K562 (cell line): Measurements from ENCODE around the gene TBC1D20. TPM values are rescaled to one million over a fixed set of nuclear protein-coding genes. Genes with fewer than 3 reads are reported as not detected.

Experiments
- CBFA2T3 ChIP-seq: fragments of 450-650 bp; IDR thresholded peaks from 2 replicates; pipeline ENCODE4 v1.6.1; 2017
- CXXC5 ChIP-seq: fragments of 250-450 bp; sonication (Bioruptor Pico); IDR thresholded peaks from 2 replicates; pipeline ENCODE4 v1.8.0; 2022; ENCODE audit warnings: inconsistent platforms, mild to moderate bottlenecking, moderate library complexity
- DMBX1 ChIP-seq: fragments of 250-450 bp; sonication (Bioruptor Pico); IDR thresholded peaks from 2 replicates; pipeline ENCODE4 v1.8.0; 2022; ENCODE audit warnings: inconsistent platforms, mild to moderate bottlenecking, moderate library complexity, borderline replicate concordance
- HDAC2 ChIP-seq: fragments of 450-650 bp; IDR thresholded peaks from 2 replicates; pipeline ENCODE4 v1.6.1; 2016; ENCODE audit warnings: mild to moderate bottlenecking
- JUN ChIP-seq, 2 experiments: sonication (generic) in 1 of 2; formaldehyde crosslinking in 1 of 2; IDR thresholded peaks; 2 replicates each; pipeline versions ENCODE4 v1.6.1 to v1.8.0; 2012 to 2022; ENCODE audit warnings: borderline replicate concordance in 2 of 2, mild to moderate bottlenecking in 2 of 2, improper control_type of control experiment in 1 of 2, low read depth in 1 of 2, low read length in 1 of 2, missing genetic modification reagents in 1 of 2
- MAFG ChIP-seq: fragments of 450-650 bp; conservative IDR thresholded peaks from 2 replicates; pipeline ENCODE4 v1.6.1; 2016; ENCODE audit warnings: missing genetic modification characterization, missing compliant biosample characterization
- MEIS2 ChIP-seq: fragments of 450-650 bp; IDR thresholded peaks from 2 replicates; pipeline ENCODE4 v1.6.1; 2014; ENCODE audit warnings: mild to moderate bottlenecking; ENCODE audit not compliant: partially characterized antibody
- NFE2 ChIP-seq: IDR thresholded peaks from 2 replicates; pipeline ENCODE4 v1.6.1; 2014; ENCODE audit warnings: antibody characterized with exemption, low read depth
- NFRKB ChIP-seq: fragments of 450-650 bp; IDR thresholded peaks from 2 replicates; pipeline ENCODE4 v1.6.1; 2016; ENCODE audit warnings: low read depth
- NFYB ChIP-seq: IDR thresholded peaks from 2 replicates; pipeline ENCODE4 v1.6.1; 2011; ENCODE audit warnings: mild to moderate bottlenecking, moderate library complexity; ENCODE audit not compliant: insufficient read length; ENCODE audit errors: extremely low read depth
- PTTG1 ChIP-seq: fragments of 450-650 bp; IDR thresholded peaks from 2 replicates; pipeline ENCODE4 v1.6.1; 2016; ENCODE audit warnings: low read depth, mild to moderate bottlenecking, missing genetic modification characterization, missing compliant biosample characterization
- RAD51 ChIP-seq: fragments of 450-650 bp; IDR thresholded peaks from 2 replicates; pipeline ENCODE4 v1.7.1; 2016; ENCODE audit warnings: low read depth, mild to moderate bottlenecking, borderline replicate concordance
- RBM34 ChIP-seq: fragments of 200-400 bp; formaldehyde crosslinking; IDR thresholded peaks from 2 replicates; pipeline ENCODE4 v1.6.1; 2018; ENCODE audit warnings: low read length, borderline replicate concordance; ENCODE audit not compliant: insufficient read depth
- SMARCE1 ChIP-seq: fragments of 450-650 bp; IDR thresholded peaks from 2 replicates; pipeline ENCODE4 v1.7.1; 2016; ENCODE audit warnings: mild to moderate bottlenecking
- TCF3 ChIP-seq: sonication (generic); formaldehyde crosslinking; IDR thresholded peaks from 2 replicates; pipeline ENCODE4 v1.4.0; 2020; ENCODE audit warnings: mild to moderate bottlenecking, missing genetic modification reagents
- TOE1 ChIP-seq, 2 experiments: fragments of 450-650 bp in 1 of 2; sonication (generic) in 1 of 2; formaldehyde crosslinking in 1 of 2; IDR thresholded peaks; 2 replicates each; pipeline versions ENCODE4 v1.7.1 to v1.8.0; 2016 to 2022; ENCODE audit warnings: borderline replicate concordance in 2 of 2, mild to moderate bottlenecking in 2 of 2, antibody characterized with exemption in 1 of 2, inconsistent platforms in 1 of 2, low read depth in 1 of 2, missing genetic modification reagents in 1 of 2, moderate library complexity in 1 of 2
- ZBTB17 ChIP-seq: fragments of 450-650 bp; formaldehyde crosslinking; IDR thresholded peaks from 2 replicates; pipeline ENCODE4 v1.4.0; 2020; ENCODE audit warnings: mild to moderate bottlenecking
- ZNF316 ChIP-seq: fragments of 450-650 bp; IDR thresholded peaks from 2 replicates; pipeline ENCODE4 v1.6.1; 2016
- ZNF41 ChIP-seq: fragments of 250-450 bp; sonication (Bioruptor Pico); conservative IDR thresholded peaks from 2 replicates; pipeline ENCODE4 v1.4.0; 2020; ENCODE audit warnings: mild to moderate bottlenecking
- polyA plus RNA-seq, 8 experiments: library from polyadenylated mRNA; depleted of rRNA in 4 of 8; stranded (reverse) in 5 of 8; unstranded in 3 of 8; fragments of >200 nt; fragmentation: Nextera tagmentation in 2 of 8; fragmentation: Illumina TruSeq in 1 of 8; extraction: Ambion mirVana in 2 of 8; extraction: Trizol in 1 of 8; gene quantifications; 2 replicates each; pipeline versions ENCODE4 v1.2.1 to v1.2.3, GENCODE V29; 2011 to 2014; ENCODE audit warnings: inconsistent platforms in 1 of 8, missing spikeins in 1 of 8
- total RNA-seq, 7 experiments: library from RNA; depleted of rRNA in 6 of 7; stranded (reverse); fragments of >200 nt in 6 of 7; fragmentation: Illumina TruSeq in 2 of 7; extraction: Trizol in 2 of 7; gene quantifications; 2 replicates each; pipeline versions ENCODE4 v1.2.1 to v1.2.3, GENCODE V29; 2011 to 2021; ENCODE audit warnings: low replicate concordance in 1 of 7
- TF ChIP-seq, protein P1 (sequence below): fragments of 200-800 bp; sonication (Bioruptor generic); IDR thresholded peaks from 2 replicates; pipeline ENCODE4 v1.6.1; 2017; ENCODE audit warnings: missing genetic modification characterization, missing compliant biosample characterization
- TF ChIP-seq, protein P2 (sequence below): fragments of 450-650 bp; formaldehyde crosslinking; IDR thresholded peaks from 2 replicates; pipeline ENCODE4 v1.4.0; 2020; ENCODE audit warnings: mild to moderate bottlenecking, mixed read lengths
- TF ChIP-seq, protein P3 (sequence below): fragments of 450-650 bp; IDR thresholded peaks from 2 replicates; pipeline ENCODE4 v1.6.1; 2018; ENCODE audit warnings: mild to moderate bottlenecking, low read depth; ENCODE audit not compliant: partially characterized antibody

The TBC1D20 gene
- total and polyA plus RNA-seq, 9 of the 15 experiments (the other 6 are each of a cell fraction or from before 2014, with no cell fraction given) = 7.0 to 25.3 (median 15.1) TPM

DNA sequence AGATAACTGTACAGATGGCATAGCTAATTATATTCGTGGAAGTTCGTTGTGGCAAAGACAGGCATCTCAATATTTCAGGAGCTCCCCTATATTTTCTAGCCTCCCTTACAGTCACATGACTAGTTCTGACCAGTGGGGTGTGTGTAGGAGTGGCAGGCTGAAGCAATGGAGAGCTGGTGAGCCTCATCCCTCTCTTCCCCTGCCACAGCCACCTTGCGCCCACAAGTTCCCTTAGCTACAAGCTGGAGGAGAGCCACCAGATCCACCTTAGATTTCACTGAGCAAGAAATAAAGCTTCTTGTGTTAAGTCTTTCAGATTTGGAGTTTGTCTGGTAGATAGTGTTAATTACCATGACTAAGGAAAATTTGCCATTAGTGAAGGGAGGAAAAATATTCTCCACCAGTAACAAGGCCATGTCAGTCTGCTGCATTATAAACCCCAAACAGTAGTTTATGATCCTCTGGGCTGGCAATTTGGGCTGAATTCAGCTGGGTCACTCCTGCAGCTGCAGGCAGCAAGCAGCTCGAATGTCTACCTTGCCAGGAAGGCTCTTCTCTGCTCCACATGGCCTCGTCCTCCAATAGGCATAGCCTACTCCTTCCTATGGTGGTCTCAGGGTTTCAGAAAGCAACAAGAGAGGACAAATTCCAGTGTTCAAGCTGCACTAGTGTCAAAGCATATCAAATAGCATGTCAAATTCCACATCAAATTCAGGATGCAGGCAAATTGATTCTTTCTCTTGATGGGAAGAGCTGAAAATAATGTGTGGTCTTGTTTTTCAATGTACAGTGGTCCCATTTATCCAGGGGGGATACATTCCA is 61.7 kb downstream of the TBC1D20 start (continued):
- TF ChIP-seq MEIS2 (peak; percentile 23), RAD51 (peak; percentile 82), CXXC5 (CRISPR knock-in tag) (peak; percentile 39), RBM34 (no peak), JUN (IDR thresholded peaks at IDR 0.05; ENCODE audit: borderline replicate concordance, low read depth, low read length) (no peak), JUN (CRISPR knock-in tag; IDR thresholded peaks at IDR 0.05; ENCODE audit: borderline replicate concordance) (no peak), ZNF41 (CRISPR knock-in tag) (no peak), NFRKB (0 out of 2 replicates have a peak, but pooled peaks have one; percentile 49), PTTG1 (tag) (no peak), DMBX1 (CRISPR knock-in tag) (peak; percentile 18; the same call in 1 of the 2 replicates), ZNF316 (peak; percentile 88; the same call in 1 of the 2 replicates), NFE2 (peak; percentile 82), ZBTB17 (CRISPR knock-in tag) (peak; percentile 92), NFYB (peak; percentile 32), SMARCE1 (0 out of 2 replicates have a peak, but pooled peaks have one; percentile 17), TOE1 (IDR thresholded peaks at IDR 0.05; ENCODE audit: borderline replicate concordance) (peak; percentile 95), TOE1 (CRISPR knock-in tag; IDR thresholded peaks at IDR 0.05; ENCODE audit: borderline replicate concordance, low read depth) (0 out of 2 replicates have a peak, but pooled peaks have one; percentile 71), TCF3 (peak; percentile 24; the same call in 1 of the 2 replicates), HDAC2 (0 out of 2 replicates have a peak, but pooled peaks have one; percentile 35), MAFG (tag) (peak; percentile 84), CBFA2T3 (0 out of 2 replicates have a peak, but pooled peaks have one; percentile 7)
- TF ChIP-seq, protein P1, sequence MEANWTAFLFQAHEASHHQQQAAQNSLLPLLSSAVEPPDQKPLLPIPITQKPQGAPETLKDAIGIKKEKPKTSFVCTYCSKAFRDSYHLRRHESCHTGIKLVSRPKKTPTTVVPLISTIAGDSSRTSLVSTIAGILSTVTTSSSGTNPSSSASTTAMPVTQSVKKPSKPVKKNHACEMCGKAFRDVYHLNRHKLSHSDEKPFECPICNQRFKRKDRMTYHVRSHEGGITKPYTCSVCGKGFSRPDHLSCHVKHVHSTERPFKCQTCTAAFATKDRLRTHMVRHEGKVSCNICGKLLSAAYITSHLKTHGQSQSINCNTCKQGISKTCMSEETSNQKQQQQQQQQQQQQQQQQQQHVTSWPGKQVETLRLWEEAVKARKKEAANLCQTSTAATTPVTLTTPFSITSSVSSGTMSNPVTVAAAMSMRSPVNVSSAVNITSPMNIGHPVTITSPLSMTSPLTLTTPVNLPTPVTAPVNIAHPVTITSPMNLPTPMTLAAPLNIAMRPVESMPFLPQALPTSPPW (CRISPR knock-in tag) = no peak
- TF ChIP-seq, protein P2, sequence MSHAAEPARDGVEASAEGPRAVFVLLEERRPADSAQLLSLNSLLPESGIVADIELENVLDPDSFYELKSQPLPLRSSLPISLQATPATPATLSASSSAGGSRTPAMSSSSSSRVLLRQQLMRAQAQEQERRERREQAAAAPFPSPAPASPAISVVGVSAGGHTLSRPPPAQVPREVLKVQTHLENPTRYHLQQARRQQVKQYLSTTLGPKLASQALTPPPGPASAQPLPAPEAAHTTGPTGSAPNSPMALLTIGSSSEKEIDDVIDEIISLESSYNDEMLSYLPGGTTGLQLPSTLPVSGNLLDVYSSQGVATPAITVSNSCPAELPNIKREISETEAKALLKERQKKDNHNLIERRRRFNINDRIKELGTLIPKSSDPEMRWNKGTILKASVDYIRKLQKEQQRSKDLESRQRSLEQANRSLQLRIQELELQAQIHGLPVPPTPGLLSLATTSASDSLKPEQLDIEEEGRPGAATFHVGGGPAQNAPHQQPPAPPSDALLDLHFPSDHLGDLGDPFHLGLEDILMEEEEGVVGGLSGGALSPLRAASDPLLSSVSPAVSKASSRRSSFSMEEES (CRISPR knock-in tag) = peak; percentile 96
- TF ChIP-seq, protein P3, sequence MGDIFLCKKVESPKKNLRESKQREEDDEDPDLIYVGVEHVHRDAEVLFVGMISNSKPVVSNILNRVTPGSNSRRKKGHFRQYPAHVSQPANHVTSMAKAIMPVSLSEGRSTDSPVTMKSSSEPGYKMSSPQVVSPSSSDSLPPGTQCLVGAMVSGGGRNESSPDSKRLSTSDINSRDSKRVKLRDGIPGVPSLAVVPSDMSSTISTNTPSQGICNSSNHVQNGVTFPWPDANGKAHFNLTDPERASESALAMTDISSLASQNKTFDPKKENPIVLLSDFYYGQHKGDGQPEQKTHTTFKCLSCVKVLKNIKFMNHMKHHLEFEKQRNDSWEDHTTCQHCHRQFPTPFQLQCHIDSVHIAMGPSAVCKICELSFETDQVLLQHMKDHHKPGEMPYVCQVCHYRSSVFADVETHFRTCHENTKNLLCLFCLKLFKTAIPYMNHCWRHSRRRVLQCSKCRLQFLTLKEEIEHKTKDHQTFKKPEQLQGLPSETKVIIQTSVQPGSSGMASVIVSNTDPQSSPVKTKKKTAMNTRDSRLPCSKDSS = no peak
